CD4-positive, alpha-beta T cell treated with Interleukin-17A for 4 hours (primary cell): Measurements from ENCODE around the gene HPCA.

Experiments
- DNase-seq: peaks from one replicate; pipeline ENCODE4 v3.0.0-alpha.2; 2020; ENCODE audit warnings: mixed read lengths

Gene HPCA

DNA sequence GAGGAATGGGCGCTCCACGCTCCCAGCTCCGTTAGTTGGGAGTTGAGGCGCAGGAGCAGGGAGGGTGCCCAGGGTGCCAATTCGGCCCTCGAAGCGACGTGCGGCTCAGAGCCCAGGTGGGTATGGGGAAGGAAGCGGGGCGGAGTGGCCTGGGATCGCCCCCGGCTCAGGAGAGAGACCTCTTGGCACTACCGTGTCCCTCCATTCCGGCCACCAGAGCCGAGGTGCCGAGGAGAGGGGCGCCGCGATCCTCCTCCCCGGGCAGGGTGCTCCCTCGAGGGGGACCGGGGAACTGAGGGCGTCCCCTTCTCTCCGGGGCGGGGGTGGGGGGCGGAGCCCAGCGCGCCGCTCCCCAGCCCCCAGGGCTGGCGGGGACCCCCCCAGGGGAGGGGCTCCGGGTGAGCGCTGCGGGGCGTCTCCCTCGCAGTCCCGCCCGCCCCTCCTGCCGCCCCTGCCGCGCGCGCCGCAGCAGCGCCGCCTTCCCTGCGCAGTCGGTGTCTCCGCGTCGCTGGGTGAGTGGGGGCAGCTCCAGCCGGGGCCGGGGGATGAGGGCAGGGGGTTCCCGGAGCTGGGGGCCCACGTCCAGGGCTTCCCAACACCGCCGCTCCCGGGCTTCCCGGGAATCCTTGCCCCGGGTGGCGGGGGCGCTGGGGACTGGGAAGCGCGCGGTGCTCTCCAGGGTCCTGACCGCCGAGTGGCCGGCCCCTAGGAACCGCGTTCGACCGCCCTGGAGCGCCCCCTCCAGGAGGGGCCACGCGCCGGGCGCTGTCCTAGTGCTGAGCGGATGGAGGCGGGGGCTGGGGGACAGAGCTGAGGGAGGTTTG, at the start of gene HPCA:
HPCA (plus strand) TSS at position 488 of the 824 bp plus-strand sequence. CDS start 2,408 bp downstream, outside the sequence.
- DNase-seq = peak; percentile 14

GRCh38 chr1:32848354-32849063, 37.8 kb upstream of the HPCA start:
- DNase-seq = no peak

GRCh38 chr1:32855861-32856617, 30.3 kb upstream of the HPCA start:
- no peak for DNase-seq

GRCh38 chr1:32858136-32858535, 28.2 kb upstream of the HPCA start:
- DNase-seq = no peak

DNA sequence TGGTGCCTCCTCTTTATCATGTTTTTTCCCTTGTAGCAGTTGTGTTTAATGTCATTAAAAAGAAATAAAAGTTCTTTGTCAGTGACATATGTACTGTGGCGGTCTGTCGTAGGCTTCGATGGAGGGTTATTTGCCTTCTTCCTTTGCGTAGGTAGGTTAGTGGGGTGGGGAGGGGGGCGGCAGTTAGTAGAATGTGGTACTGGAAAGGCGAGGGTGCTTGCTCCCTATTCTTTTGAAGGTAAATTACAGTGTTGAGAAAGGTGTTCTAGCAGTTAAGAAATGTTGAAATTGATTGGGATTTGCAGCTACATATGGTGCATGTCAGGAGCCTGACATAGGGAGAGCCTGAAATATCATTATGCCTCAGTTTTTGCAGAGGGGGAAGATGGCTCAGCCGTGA, 27.5 kb upstream of the HPCA start:
- DNase-seq = no peak

DNA sequence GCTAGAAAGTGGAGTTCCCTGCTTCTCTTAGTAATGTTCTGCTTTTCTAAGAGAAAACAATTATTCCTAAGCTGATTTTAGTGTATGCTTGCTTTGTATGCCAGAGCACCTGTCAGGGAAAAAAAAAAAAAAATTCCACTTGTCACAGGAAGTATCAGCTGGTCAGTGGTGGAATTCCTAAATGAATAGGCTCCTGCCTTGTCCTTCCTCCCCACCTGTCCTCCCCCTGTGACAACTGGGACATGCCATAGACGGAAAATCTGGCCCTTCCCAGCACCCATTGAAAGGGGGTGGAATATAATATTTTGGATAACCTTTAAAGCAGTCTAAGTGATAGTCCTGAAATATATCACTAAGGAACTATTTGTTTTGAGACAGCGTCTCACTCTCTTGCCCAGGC, 26.4 kb upstream of the HPCA start:
- DNase-seq = no peak

- DNase-seq = no peak
Measured at GRCh38 chr1:32860566-32860965, 25.7 kb upstream of the HPCA start.

DNA sequence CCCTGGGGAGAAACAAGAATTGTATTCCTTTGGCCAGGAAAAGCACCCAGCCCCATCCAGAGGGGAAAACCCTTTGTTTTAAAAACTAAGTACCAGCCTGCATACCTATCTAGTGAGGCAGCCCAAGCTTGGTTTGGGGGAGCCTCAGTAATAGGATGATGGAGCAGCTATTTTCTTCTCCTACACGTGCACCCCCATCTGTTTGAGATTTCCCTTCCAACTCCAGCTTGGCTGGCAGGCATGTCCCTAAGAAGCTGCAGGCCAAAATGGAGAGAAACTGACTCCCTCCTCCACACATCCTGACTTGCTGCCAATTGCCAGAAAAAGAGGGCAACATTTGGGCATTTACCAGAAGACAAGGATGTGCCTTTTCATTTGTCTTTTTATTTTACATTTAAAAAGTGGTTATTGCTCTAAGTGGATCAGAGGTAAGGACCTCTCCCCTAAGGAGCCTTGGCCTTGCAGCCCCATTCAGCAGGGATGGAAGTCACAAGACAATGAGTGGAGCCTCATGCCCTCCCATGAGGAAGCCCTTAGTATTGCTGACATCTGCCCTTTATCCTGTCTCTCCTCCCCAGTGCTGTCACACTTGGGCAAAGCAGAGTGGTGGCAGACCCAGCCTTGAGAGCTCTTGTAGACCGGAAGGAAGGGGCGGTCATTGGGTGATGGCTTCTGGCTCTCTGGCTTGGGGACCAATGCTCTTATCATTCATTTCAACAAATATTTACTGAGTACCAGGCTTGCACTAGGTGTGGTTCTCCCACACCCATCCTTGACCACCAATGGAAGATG, 24.2 kb upstream of the HPCA start:
- DNase-seq = no peak

- DNase-seq = no peak
Measured at GRCh38 chr1:32863218-32863880, 22.9 kb upstream of the HPCA start.

DNA sequence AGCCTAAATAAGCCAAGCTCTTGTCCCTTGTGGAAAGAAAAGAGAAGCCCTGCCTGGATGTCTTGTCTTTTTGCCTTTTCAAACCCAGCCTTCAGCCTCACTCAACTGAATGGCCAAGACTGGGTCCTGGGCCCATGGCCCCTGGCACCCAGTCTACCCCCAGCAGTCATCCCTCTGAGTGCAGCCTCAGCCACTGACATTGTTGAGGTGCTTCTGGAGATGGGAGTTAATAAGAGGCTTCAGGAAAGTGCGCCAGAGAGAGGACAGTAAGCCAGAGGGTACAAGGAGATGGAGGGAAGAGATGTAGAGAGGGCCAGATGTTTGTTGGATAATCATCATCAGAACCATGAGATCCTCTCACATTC, 22.4 kb upstream of the HPCA start:
- no peak for DNase-seq

- DNase-seq = no peak
Measured at GRCh38 chr1:32864375-32865019, 21.8 kb upstream of the HPCA start.

- no peak for DNase-seq
Measured at GRCh38 chr1:32865639-32866405, 20.5 kb upstream of the HPCA start.

- DNase-seq = no peak
Measured at GRCh38 chr1:32867151-32867550, 19.1 kb upstream of the HPCA start.

- DNase-seq = no peak
Measured at GRCh38 chr1:32867671-32868070, 18.6 kb upstream of the HPCA start.

DNA sequence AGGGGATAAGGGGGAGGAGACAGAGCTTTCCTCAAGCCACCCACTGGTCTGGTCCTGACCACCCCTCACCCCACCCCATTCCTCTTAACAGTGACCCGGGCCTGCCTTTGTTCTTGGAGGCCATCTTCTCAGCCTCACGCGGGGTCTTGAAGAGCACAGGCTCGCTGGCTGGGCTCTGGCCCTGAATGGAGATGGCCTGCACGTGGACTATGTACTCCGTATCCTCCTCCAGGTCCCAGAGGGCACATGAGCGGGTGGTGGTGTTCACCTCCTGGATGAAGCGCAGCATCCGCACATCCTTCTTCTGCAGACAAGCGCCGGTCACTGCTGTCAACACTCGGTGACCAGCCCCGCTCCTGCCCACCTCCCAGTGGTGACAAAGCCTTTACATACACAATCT, 18.2 kb upstream of the HPCA start:
- no peak for DNase-seq

DNA sequence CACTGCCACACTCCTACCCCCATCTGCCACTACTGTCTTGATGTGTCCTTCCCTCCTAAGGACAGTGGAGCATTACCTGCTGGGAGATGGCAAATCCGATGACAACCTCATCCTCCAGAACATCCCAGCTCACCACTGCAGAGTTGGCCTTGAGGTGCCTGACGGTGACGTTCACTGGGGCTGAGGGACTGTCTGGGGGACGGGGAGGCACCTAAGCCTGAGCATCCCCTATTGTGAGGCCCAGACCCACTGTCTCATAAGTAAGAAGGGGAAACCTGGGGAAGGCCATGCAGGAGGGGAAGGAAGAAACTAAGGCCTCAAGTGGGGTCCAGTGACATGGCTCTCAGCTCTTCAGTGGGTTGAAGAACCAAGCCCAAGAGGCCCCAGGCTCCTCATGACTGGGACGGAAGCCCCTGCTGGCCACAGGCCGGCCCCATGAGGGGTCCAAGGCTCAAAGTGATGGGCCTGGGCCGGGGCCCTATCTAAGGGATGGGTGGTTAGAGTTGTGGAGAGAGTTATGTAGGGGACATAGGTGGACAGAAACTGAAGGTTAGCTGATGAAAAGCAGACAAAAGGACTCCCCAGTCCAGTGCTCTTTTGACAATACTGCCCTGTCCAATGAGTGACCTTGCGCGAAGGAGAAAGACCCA, 17.4 kb upstream of the HPCA start:
- DNase-seq = no peak

- DNase-seq = no peak
Measured at GRCh38 chr1:32869923-32870614, 16.2 kb upstream of the HPCA start.

DNA sequence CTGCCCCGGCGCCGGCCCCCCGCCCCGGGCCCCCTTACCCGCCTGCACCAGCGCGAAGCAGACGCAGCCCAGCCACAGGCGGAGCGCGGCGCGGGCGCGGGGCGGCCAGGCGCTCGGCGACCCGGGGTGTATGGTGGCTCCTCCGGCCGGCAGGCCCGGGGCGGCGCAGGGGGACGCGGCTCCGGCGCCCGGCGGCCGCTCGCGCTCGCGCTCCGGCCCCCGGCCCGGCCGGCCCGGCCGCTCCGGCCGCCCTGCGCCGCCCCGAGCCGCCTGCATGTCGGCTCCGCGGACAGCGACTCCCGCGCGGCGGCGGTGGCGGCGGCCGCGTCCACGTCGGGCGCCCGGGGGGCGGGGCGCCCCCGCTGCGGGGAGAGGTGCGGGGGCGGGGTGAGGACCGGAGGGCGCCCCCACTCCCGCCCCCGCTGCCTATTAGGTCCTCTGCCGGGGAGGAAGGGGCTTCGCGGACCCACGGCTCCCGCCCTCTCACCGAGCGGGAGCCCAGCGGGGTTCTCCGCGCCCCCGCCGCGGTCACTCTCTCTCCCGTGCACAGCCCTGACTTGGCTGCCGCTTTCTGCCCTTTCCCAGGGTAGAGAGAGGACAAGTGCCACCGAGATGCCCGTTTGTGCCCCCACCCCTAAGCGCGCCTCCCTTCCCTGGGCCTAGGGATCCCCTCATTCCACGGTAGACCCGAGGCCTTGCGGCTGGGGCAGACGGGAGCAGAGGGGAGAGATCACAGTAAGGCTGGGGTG, 15.5 kb upstream of the HPCA start, which contains the start of gene FNDC5:
FNDC5 (minus strand) TSS at position 298 of the 749 bp plus-strand sequence.
- DNase-seq = no peak
